ENCODE data around the gene ATP1B1. TPM values are rescaled to one million over a fixed set of nuclear protein-coding genes. Genes with fewer than 3 reads are reported as not detected.
A peak's percentile ranks its signal among the peaks of the same experiment; 100 is the strongest.

ATP1B1 gene
- total RNA-seq, 8 experiments from 2014 or later: 4.6 to 271 (median 153) TPM

GRCh38 chr1:169137357-169137756 is 30.9 kb downstream of the ATP1B1 start:
- no peak for ATAC-seq (replicated peaks in 6 of 8)
- in situ Hi-C loops (cut with MboI; ENCODE audit: low pct_unique_long_range_greater_than_20kb in 2 of 9, low sequenced_read_pairs in 9 of 9, unreplicated experiment in 9 of 9): loop anchor here in 1 of 9 experiments (25.0 kb wide), 1 partner anchor 525 kb away; no protein-coding TSS in a partner anchor
- Histone ChIP-seq H3K4me1 (replicated peaks in 1 of 2) (peaks cover 5 to 9% of the 10 kb centered on the region in 2 donors), H3K27ac (no peak overlapping the region), H3K4me3 (no peak overlapping the region)
- WGBS, 10 experiments: 91 to 100% (median 97%) methylated on average over 2 to 4 of the region's 4 CpGs; no CpG with 5 or more reads in 4 of the 10 experiments

DNA sequence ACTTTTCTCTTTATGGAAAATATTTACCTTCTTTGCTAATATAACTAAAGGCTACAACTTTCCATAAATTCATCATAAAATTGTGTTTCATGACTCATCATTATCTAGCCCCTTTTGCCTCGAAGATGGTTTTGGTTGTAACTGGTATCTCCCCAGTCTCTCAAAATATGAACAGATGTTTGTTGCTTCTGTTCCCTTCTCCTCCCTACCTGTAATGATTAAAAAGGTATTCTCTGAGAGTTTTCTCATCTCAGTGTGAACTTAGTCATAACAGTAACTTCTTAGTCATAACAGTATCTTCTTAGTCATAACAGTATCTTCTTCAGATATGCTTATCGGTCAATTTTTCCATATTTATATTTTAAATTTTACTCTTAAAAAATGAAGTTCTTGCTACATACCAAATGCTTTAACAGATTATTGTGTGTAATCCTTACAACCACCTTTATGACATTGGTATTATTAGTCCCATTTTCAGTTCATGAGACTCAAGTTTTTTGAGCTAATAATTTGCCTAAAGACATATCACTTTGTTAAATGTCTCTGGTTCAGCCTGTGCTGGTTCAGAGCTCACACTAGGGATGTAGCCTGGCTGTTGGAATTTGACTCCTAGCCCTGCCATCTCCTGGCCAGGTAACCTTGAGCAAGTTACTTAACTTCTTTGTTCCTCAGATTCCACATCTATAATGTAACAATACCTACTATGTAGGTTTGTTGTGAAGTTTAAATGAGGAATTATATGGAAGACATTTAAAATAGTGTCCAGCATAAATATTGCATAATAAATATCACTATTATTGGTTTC is 32.6 kb downstream of the ATP1B1 start:
- 79 to 100% (median 94%) methylated on average over 1 to 2 of the region's 2 CpGs for WGBS, 10 experiments
- no peak for ATAC-seq (replicated peaks in 6 of 8)
- Histone ChIP-seq H3K27ac (no peak overlapping the region), H3K4me1 (replicated peaks in 1 of 2) (peaks cover under 1 to 10% of the 10 kb centered on the region in 2 donors), H3K4me3 (no peak overlapping the region)
- in situ Hi-C loops (cut with MboI; ENCODE audit: low pct_unique_long_range_greater_than_20kb in 2 of 9, low sequenced_read_pairs in 9 of 9, unreplicated experiment in 9 of 9): loop anchor here in 1 of 9 experiments (25.0 kb wide), 1 partner anchor 527 kb away; no protein-coding TSS in a partner anchor

DNA sequence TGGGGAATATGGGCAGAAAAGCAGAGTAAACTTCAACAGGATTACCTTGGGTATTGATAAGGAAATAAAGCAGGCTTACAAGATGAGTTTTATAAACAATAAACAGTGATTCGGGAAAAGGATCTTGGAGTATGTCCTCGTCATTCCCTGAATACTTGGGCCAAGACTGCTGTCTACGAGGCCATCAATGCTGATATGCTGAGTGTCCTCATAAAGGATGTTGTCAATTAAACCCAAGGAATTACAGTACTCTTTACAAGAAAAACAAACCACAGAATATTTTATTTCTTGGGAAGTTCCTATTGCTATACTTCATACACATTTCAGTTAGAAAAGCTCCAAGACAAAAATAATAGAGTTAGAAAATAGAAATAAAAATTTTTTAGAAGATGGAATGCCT is 34.9 kb downstream of the ATP1B1 start:
- no peak for ATAC-seq (replicated peaks in 6 of 8)
- Histone ChIP-seq H3K27ac (no peak overlapping the region), H3K4me3 (no peak overlapping the region), H3K4me1 (replicated peaks in 1 of 2) (peaks cover 0 to 7% of the 10 kb centered on the region in 2 donors)
- in situ Hi-C loops (cut with MboI; ENCODE audit: low pct_unique_long_range_greater_than_20kb in 2 of 9, low sequenced_read_pairs in 9 of 9, unreplicated experiment in 9 of 9): loop anchor here in 1 of 9 experiments (25.0 kb wide), 1 partner anchor 529 kb away; no protein-coding TSS in a partner anchor
- 78 to 100% (median 90%) methylated on average over 2 to 3 of the region's 3 CpGs for WGBS, 10 experiments

DNA sequence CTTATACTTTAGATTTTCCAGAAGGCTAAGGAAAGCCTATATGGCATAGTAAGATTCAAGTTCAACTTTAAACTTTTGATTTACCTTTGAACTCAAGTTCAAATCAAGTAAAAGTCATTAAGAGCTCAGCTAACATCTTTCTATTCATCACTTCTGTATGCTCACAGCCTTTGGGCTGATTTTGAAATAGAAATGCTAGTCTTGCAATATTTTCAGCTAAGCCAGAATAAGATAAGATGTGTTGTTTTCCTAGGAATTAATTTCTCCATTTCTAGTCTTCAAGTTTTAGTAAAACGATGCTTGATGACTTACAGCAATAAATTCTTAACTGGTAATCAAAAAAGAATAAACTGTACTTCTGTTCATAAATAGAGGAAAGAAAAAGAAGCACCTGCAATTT is 35.6 kb downstream of the ATP1B1 start:
- 0 to 100% (median 42%) methylated on average over 1 of the region's 1 CpG; no CpG with 5 or more reads in 2 of the 10 experiments for WGBS, 10 experiments
- no peak for ATAC-seq (replicated peaks in 6 of 8)
- Histone ChIP-seq H3K4me1 (replicated peaks in 1 of 2) (peaks cover 0 to 7% of the 10 kb centered on the region in 2 donors), H3K4me3 (no peak overlapping the region), H3K27ac (no peak overlapping the region)
- in situ Hi-C loops (cut with MboI; ENCODE audit: low pct_unique_long_range_greater_than_20kb in 2 of 9, low sequenced_read_pairs in 9 of 9, unreplicated experiment in 9 of 9): loop anchor here in 1 of 9 experiments (25.0 kb wide), 1 partner anchor 530 kb away; no protein-coding TSS in a partner anchor

- in situ Hi-C loops (cut with MboI; ENCODE audit: low pct_unique_long_range_greater_than_20kb in 2 of 9, low sequenced_read_pairs in 9 of 9, unreplicated experiment in 9 of 9): loop anchor here in 1 of 9 experiments (25.0 kb wide), 1 partner anchor 531 kb away; no protein-coding TSS in a partner anchor
- no peak overlapping the region for H3K27ac ChIP-seq
- H3K4me3 ChIP-seq: no peak overlapping the region
- peaks cover 0 to 7% of the 10 kb centered on the region in 2 donors for H3K4me1 ChIP-seq (replicated peaks in 1 of 2)
- ATAC-seq (replicated peaks in 6 of 8): peak in 1 of 8 experiments; percentile 16
- 63 to 95% (median 82%) methylated on average over 1 to 3 of the region's 3 CpGs for WGBS, 10 experiments
Measured at GRCh38 chr1:169143346-169143745, 36.9 kb downstream of the ATP1B1 start.

DNA sequence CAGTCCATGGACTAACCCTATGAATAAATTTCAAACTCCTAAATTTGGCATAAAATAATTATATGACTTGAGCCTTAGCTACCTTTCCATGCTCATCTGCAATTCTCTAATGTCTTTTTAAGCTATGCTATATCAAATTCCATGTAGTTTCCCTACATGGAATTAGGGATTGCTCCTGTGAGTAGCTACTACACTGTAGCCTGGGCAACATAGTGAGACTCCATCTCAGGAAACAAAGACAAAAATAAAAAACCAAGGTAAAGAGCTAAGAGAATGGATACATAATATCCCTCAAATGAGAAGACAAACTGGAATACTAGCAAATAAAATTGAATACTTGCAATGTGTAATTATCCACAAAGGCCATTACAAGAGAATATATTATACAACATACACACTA is 37.5 kb downstream of the ATP1B1 start:
- in situ Hi-C loops (cut with MboI; ENCODE audit: low pct_unique_long_range_greater_than_20kb in 2 of 9, low sequenced_read_pairs in 9 of 9, unreplicated experiment in 9 of 9): loop anchor here in 1 of 9 experiments (25.0 kb wide), 1 partner anchor 532 kb away; no protein-coding TSS in a partner anchor
- no peak overlapping the region for H3K4me3 ChIP-seq
- no peak for ATAC-seq (replicated peaks in 6 of 8)
- peaks cover 0 to 7% of the 10 kb centered on the region in 2 donors for H3K4me1 ChIP-seq (replicated peaks in 1 of 2)
- H3K27ac ChIP-seq: no peak overlapping the region

DNA sequence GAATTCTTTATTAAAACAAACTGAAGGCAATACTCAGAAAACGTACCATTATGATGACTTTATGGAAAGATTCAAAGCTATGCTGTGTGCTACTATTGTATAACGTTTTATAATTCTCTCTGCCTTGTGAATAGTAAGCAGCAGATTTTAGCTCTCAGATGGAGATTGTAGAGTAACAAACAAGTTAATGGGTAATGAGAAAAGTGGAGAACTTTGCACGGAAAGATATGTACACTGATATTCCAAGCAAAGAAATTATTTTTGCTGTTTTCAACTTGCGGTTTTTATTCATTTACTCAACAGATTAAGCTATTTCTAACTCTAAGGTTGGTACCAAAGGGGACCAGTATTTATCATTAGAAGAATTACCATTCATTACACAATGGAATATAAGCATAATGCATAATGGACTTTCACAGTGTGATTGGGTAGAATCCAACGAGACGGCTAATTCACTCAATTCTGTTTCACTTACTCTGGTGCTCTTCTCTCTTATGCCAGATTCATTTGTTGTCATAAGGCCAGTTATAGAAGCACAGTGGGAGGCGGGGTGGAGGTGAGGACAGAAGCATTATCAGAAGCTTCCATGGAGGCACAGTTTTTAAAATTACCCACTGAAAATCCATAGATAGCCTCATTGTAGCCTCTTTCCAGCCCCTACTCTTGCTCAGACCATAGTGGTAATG is 38.6 kb downstream of the ATP1B1 start:
- H3K27ac ChIP-seq: no peak overlapping the region
- peaks cover 0 to 7% of the 10 kb centered on the region in 2 donors for H3K4me1 ChIP-seq (replicated peaks in 1 of 2)
- no peak for ATAC-seq (replicated peaks in 6 of 8)
- H3K4me3 ChIP-seq: no peak overlapping the region
- in situ Hi-C loops (cut with MboI; ENCODE audit: low pct_unique_long_range_greater_than_20kb in 2 of 9, low sequenced_read_pairs in 9 of 9, unreplicated experiment in 9 of 9): loop anchor here in 1 of 9 experiments (25.0 kb wide), 1 partner anchor 533 kb away; no protein-coding TSS in a partner anchor
- 81 to 100% (median 91%) methylated on average over 1 to 7 of the region's 7 CpGs for WGBS, 10 experiments

DNA sequence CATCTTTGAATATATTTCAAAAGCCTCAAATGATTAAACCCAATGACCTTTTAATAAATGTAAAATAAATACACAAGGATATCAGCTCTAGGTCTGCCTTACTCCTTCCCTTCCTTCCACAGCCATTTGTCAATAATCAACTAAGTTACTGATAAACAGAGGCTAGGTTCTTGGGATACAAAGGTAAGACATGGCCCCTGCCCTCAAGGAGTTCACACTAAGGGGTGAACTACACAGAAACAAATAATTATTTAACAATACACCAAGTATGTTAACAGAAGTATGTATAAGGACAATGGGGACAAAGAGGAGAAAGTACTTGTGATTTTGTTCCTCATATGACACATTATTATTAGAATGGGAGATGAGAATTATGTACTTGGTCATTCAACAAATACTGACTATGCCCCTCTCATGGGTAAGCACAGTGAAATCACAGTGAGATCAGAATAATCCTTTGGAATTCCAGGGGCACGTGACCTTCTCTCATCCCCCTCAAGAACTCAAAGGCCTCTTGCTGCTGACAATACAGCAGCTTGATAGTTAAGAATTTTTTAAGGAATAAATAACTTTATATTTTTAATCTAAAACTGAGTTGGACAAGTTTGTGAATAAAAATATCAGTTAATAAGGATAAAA is 40.2 kb downstream of the ATP1B1 start:
- WGBS, 10 experiments: 56 to 100% (median 70%) methylated on average over 1 of the region's 1 CpG; no CpG with 5 or more reads in 4 of the 10 experiments
- in situ Hi-C loops (cut with MboI; ENCODE audit: low pct_unique_long_range_greater_than_20kb in 2 of 9, low sequenced_read_pairs in 9 of 9, unreplicated experiment in 9 of 9): loop anchor here in 1 of 9 experiments (25.0 kb wide), 1 partner anchor 534 kb away; no protein-coding TSS in a partner anchor
- ATAC-seq (replicated peaks in 6 of 8): no peak
- Histone ChIP-seq H3K27ac (no peak overlapping the region), H3K4me1 (replicated peaks in 1 of 2) (peaks cover 0 to 7% of the 10 kb centered on the region in 2 donors), H3K4me3 (no peak overlapping the region)

DNA sequence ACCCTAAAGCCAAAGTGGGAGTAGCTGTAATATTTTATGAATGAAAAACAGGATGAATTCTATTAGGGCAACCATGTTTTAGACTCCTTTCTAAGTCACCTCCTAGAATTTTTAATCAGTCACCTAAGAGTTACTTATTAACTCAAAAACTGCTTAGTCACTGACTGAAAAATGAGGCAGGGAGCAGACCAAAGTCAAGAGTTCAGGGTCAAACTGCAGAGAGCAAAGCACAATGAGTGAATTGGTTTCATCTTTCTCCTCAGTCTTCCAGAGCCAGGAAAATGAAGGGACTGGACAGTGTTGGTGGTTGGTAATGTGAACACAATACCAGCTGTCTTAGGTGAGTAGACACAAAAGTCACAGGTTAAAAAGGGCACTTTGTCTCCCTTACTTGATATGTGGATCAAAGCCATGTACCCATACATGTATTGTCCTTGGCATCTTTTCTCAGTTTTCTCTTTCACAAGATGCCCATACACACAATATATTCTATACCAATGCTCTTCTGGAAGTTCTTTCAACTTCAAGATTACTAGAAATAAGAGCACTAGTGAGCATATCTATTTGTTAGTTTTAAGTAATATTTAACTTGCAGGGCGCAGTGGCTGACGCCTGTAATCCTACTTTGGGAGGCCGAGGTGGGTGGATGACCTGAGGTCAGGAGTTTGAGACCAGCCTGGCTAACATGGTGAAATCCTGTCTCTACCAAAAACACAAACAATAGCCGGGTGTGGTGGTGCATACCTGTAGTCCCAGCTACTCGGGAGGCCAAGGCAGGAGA is 42.2 kb downstream of the ATP1B1 start:
- no peak overlapping the region for H3K27ac ChIP-seq
- no peak for ATAC-seq (replicated peaks in 6 of 8)
- 70 to 95% (median 88%) methylated on average over 2 to 5 of the region's 5 CpGs; no CpG with 5 or more reads in 3 of the 10 experiments for WGBS, 10 experiments
- no peaks in the 10 kb centered on the region for H3K4me1 ChIP-seq (replicated peaks in 1 of 2)
- in situ Hi-C loops (cut with MboI; ENCODE audit: low pct_unique_long_range_greater_than_20kb in 2 of 9, low sequenced_read_pairs in 9 of 9, unreplicated experiment in 9 of 9): loop anchor here in 1 of 9 experiments (25.0 kb wide), 1 partner anchor 536 kb away; no protein-coding TSS in a partner anchor
- no peak overlapping the region for H3K4me3 ChIP-seq

DNA sequence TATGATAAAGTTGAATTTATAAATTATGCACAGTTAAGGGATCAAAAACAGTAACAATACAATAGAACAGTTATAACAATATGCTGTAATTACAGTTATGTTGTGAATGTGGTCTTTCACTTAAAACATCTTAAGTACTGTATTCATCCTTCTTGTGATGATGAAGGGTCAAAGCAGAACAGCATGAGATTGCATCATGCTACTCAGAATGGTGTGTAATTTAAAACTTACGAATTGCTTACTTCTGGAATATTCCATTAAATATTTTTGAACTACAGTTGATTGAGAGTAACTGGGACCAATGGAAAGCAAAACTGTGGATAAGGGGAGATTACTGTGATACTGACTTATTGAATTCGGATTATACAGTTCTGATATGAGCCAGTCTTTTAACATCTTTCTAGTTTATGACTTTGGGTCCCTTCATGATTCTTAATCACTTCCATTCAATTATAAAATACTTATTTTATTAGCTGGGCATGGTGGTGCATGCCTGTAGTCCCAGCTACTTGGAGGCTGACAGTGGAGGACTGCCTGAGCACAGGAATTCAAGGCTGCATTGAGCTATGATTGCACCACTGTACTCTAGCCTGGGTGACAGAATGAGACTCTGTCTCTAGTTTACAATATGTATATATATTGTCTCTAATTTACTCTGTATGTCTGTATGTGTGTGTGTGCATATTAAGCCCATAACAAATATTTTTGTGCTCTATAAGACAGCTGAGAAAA is 43.2 kb downstream of the ATP1B1 start:
- no peak overlapping the region for H3K4me3 ChIP-seq
- H3K27ac ChIP-seq: no peak overlapping the region
- in situ Hi-C loops (cut with MboI; ENCODE audit: low pct_unique_long_range_greater_than_20kb in 2 of 9, low sequenced_read_pairs in 9 of 9, unreplicated experiment in 9 of 9): loop anchor here in 1 of 9 experiments (25.0 kb wide), 1 partner anchor 537 kb away; no protein-coding TSS in a partner anchor
- no peaks in the 10 kb centered on the region for H3K4me1 ChIP-seq (replicated peaks in 1 of 2)
- WGBS, 10 experiments: 35 to 100% (median 91%) methylated on average over 1 to 2 of the region's 2 CpGs; no CpG with 5 or more reads in 2 of the 10 experiments
- ATAC-seq (replicated peaks in 6 of 8): no peak

GRCh38 chr1:169150641-169151337 is 44.3 kb downstream of the ATP1B1 start:
- Histone ChIP-seq H3K4me3 (no peak overlapping the region), H3K27ac (no peak overlapping the region), H3K4me1 (replicated peaks in 1 of 2) (no peaks in the 10 kb centered on the region)
- WGBS, 10 experiments: 73 to 100% (median 94%) methylated on average over 1 to 3 of the region's 4 CpGs; no CpG with 5 or more reads in 2 of the 10 experiments
- in situ Hi-C loops (cut with MboI; ENCODE audit: low pct_unique_long_range_greater_than_20kb in 2 of 9, low sequenced_read_pairs in 9 of 9, unreplicated experiment in 9 of 9): no loop called here
- no peak for ATAC-seq (replicated peaks in 6 of 8)

All from motor neuron (in vitro differentiated cells).